Measurements from ENCODE around the gene FAM168A. TPM values are rescaled to one million over a fixed set of nuclear protein-coding genes. Genes with fewer than 3 reads are reported as not detected.

Gene FAM168A
- total and polyA plus RNA-seq, 12 donors: 7.7 to 41.8 (median 35.3) TPM

GRCh38 chr11:73508243-73509176, 89.4 kb downstream of the FAM168A start:
- no peak for TF ChIP-seq POLR2A (IDR thresholded peaks at IDR 0.05)
- no peak for TF ChIP-seq CTCF (IDR thresholded peaks at IDR 0.05)
- Histone ChIP-seq H3K4me3 (no peak overlapping the region), H3K9me3 (replicated peaks in 1 of 3) (no peaks in the 10 kb centered on the region), H3K4me1 (replicated peaks in 1 of 2) (peaks cover 0 to 6% of the 10 kb centered on the region in 2 donors), H3K36me3 (replicated peaks in 1 of 2) (no peaks in the 10 kb centered on the region), H3K27ac (no peak overlapping the region), H3K27me3 (no peaks in the 10 kb centered on the region)
- 97% methylated on average over 10 of the region's 10 CpGs for WGBS, 4 donors
- intact Hi-C loops (cut with DNase I): no loop called here
- no peak for DNase-seq

- 52 to 77% (median 60%) methylated on average over 1 to 2 of the region's 2 CpGs for WGBS, 4 donors
- Histone ChIP-seq H3K4me1 (replicated peaks in 1 of 2) (peaks cover 0 to 6% of the 10 kb centered on the region in 2 donors), H3K9me3 (replicated peaks in 1 of 3) (no peaks in the 10 kb centered on the region), H3K36me3 (replicated peaks in 1 of 2) (no peaks in the 10 kb centered on the region), H3K4me3 (no peak overlapping the region), H3K27ac (no peak overlapping the region), H3K27me3 (no peaks in the 10 kb centered on the region)
- DNase-seq: no peak
- intact Hi-C loops (cut with DNase I): no loop called here
- TF ChIP-seq POLR2A (IDR thresholded peaks at IDR 0.05) (no peak), CTCF (IDR thresholded peaks at IDR 0.05) (no peak)
These were observed 90.8 kb downstream of the FAM168A start for GRCh38 chr11:73507086-73507485.

GRCh38 chr11:73506038-73506437, 91.9 kb downstream of the FAM168A start:
- no peaks in the 10 kb centered on the region for H3K27me3 ChIP-seq
- H3K4me1 ChIP-seq (replicated peaks in 1 of 2): peaks cover 0 to 6% of the 10 kb centered on the region in 2 donors
- WGBS, 4 donors: 93 to 98% (median 95%) methylated on average over 2 of the region's 2 CpGs
- H3K4me3 ChIP-seq: no peak overlapping the region
- no peak for TF ChIP-seq POLR2A (IDR thresholded peaks at IDR 0.05)
- no peak for TF ChIP-seq CTCF (IDR thresholded peaks at IDR 0.05)
- H3K36me3 ChIP-seq (replicated peaks in 1 of 2): no peaks in the 10 kb centered on the region
- intact Hi-C loops (cut with DNase I): no loop called here
- H3K27ac ChIP-seq: no peak overlapping the region
- DNase-seq: no peak
- no peaks in the 10 kb centered on the region for H3K9me3 ChIP-seq (replicated peaks in 1 of 3)

GRCh38 chr11:73498343-73498742, 99.6 kb downstream of the FAM168A start:
- DNase-seq: no peak
- intact Hi-C loops (cut with DNase I): no loop called here
- Histone ChIP-seq H3K36me3 (replicated peaks in 1 of 2) (no peaks in the 10 kb centered on the region), H3K9me3 (replicated peaks in 1 of 3) (no peaks in the 10 kb centered on the region), H3K27ac (no peak overlapping the region), H3K27me3 (no peaks in the 10 kb centered on the region), H3K4me1 (replicated peaks in 1 of 2) (peaks cover 0 to 4% of the 10 kb centered on the region in 2 donors), H3K4me3 (no peak overlapping the region)
- no peak for TF ChIP-seq CTCF (IDR thresholded peaks at IDR 0.05)
- TF ChIP-seq POLR2A (IDR thresholded peaks at IDR 0.05): no peak
- 89 to 95% (median 93%) methylated on average over 2 to 6 of the region's 6 CpGs for WGBS, 4 donors
